Vagina (tissue), 2 donors: ENCODE results near the gene TRAF1. TPM values are rescaled to one million over a fixed set of nuclear protein-coding genes. Genes with fewer than 3 reads are reported as not detected.
"Not testable (repeated sequence)": the region's sequence is repeated elsewhere in the genome, so short reads cannot be mapped to it uniquely, and the experiment has no call there.

Experiments
- DNase-seq, 2 donors: peaks; one replicate each; pipeline ENCODE4 v3.0.0-alpha.2; 2017; ENCODE audit errors: extremely low spot score in 2 of 2
- H3K27ac ChIP-seq: fragments of 200-600 bp; sonication (generic); one replicate; pipeline ENCODE4 v1.5.1; 2019
- H3K27me3 ChIP-seq: fragments of 200-600 bp; sonication (generic); one replicate; pipeline ENCODE4 v1.5.1; 2019
- H3K36me3 ChIP-seq, 2 donors: fragments of 200-600 bp; sonication (generic); one replicate each; pipeline ENCODE4 v1.5.1; 2017 to 2019
- H3K4me1 ChIP-seq: fragments of 200-600 bp; sonication (generic); one replicate; pipeline ENCODE4 v1.5.1; 2019
- H3K4me3 ChIP-seq, 2 donors: fragments of 200-600 bp; sonication (generic); 1 replicate in 1 of 2; 2 replicates in 1 of 2; pipeline ENCODE4 v1.5.1; 2016 to 2019
- H3K9me3 ChIP-seq: fragments of 200-600 bp; sonication (generic); one replicate; pipeline ENCODE4 v1.5.1; 2019
- POLR2A ChIP-seq, 2 donors: fragments of 450-650 bp; IDR thresholded peaks; one replicate each; pipeline ENCODE4 v1.6.1; 2017; ENCODE audit warnings: antibody characterized with exemption in 2 of 2, mild to moderate bottlenecking in 2 of 2, moderate library complexity in 2 of 2
- POLR2AphosphoS5 ChIP-seq, 2 donors: sonication (generic); formaldehyde crosslinking; IDR thresholded peaks; one replicate each; pipeline ENCODE4 v1.9.0; 2017; ENCODE audit warnings: antibody characterized with exemption in 2 of 2, mild to moderate bottlenecking in 2 of 2, low read depth in 1 of 2; ENCODE audit not compliant: insufficient read depth in 1 of 2
- intact Hi-C: fragments of 100-400 bp; cut with DNase I; formaldehyde crosslinking; loops from one replicate; pipeline ENCODE4 v1.15.1; 2023
- total RNA-seq: library from RNA; depleted of rRNA; stranded (reverse); fragments of >200 nt; gene quantifications from one replicate; pipeline ENCODE4 v1.2.3, GENCODE V29; 2016
- TF ChIP-seq, protein P1 (sequence below), 3 experiments: fragments of 450-650 bp in 2 of 3; fragments of 200-600 bp in 1 of 3; sonication (generic) in 1 of 3; IDR thresholded peaks; one replicate each; pipeline ENCODE4 v1.5.1; 2017 to 2019; ENCODE audit warnings: antibody characterized with exemption in 3 of 3, mild to moderate bottlenecking in 2 of 3, moderate library complexity in 2 of 3

TRAF1 gene
- total RNA-seq, result 6.9 TPM

DNA sequence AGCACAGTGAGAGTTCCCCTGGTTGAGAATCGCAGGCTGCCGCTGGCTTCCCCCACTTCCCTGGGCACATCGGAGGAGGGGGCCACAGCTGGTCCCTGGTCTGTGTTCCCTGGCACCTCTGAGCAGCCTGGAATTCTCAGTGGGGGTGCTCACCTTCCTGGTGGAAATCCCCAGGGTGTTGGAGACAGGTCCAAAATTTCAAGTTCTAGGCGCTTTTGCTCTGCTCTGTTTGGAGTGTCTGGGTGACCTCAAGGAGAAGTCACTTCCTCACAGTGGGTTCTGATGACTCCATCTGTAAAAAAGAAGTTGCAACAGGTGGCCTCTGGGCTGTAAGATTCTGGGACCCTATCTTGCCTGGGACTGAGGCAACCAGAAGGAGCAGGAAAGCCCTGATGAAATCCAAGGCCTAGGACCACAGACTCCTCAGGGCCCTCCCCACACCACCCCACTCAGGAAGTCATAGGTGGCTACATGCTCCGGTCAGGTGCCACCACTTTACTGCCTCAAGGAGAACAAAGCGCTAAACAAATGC, at the start of gene TRAF1:
TRAF1 (minus strand) TSS at position 400 of the 532 bp plus-strand sequence. CDS start 721 bp downstream, outside the sequence.
- no peaks in the 10 kb centered on the region for H3K9me3 ChIP-seq
- intact Hi-C loops, result no loop called here
- TF ChIP-seq POLR2A (IDR thresholded peaks at IDR 0.05) (no peak), POLR2AphosphoS5 (IDR thresholded peaks at IDR 0.05; ENCODE audit: insufficient read depth in 1 of 2, low read depth in 1 of 2) (no peak)
- TF ChIP-seq, protein P1, sequence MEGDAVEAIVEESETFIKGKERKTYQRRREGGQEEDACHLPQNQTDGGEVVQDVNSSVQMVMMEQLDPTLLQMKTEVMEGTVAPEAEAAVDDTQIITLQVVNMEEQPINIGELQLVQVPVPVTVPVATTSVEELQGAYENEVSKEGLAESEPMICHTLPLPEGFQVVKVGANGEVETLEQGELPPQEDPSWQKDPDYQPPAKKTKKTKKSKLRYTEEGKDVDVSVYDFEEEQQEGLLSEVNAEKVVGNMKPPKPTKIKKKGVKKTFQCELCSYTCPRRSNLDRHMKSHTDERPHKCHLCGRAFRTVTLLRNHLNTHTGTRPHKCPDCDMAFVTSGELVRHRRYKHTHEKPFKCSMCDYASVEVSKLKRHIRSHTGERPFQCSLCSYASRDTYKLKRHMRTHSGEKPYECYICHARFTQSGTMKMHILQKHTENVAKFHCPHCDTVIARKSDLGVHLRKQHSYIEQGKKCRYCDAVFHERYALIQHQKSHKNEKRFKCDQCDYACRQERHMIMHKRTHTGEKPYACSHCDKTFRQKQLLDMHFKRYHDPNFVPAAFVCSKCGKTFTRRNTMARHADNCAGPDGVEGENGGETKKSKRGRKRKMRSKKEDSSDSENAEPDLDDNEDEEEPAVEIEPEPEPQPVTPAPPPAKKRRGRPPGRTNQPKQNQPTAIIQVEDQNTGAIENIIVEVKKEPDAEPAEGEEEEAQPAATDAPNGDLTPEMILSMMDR (IDR thresholded peaks at IDR 0.05), result no peak

GRCh38 chr9:120974921-120975320, 48.3 kb upstream of the TRAF1 start:
- DNase-seq, result no peak
- Histone ChIP-seq H3K36me3 (no peaks in the 10 kb centered on the region), H3K4me3 (no peak overlapping the region), H3K9me3 (no peaks in the 10 kb centered on the region), H3K4me1 (no peaks in the 10 kb centered on the region), H3K27ac (no peak overlapping the region), H3K27me3 (no peaks in the 10 kb centered on the region)
- intact Hi-C loops, result no loop called here
- TF ChIP-seq, protein P1 (IDR thresholded peaks at IDR 0.05), result no peak
- TF ChIP-seq POLR2A (IDR thresholded peaks at IDR 0.05) (no peak), POLR2AphosphoS5 (IDR thresholded peaks at IDR 0.05; ENCODE audit: insufficient read depth in 1 of 2, low read depth in 1 of 2) (no peak)

More for the DNA sequence above, at the start of gene TRAF1:
- DNase-seq, result no peak
- Histone ChIP-seq H3K4me1 (peaks cover 22% of the 10 kb centered on the region), H3K4me3 (no peak within 1 kb of the TSS), H3K27ac (peak within 1 kb of the TSS; percentile 82), H3K36me3 (no peaks in the 10 kb centered on the region), H3K27me3 (no peaks in the 10 kb centered on the region)

GRCh38 chr9:120974181-120974580, 47.6 kb upstream of the TRAF1 start:
- no peak overlapping the region for H3K27ac ChIP-seq
- TF ChIP-seq, protein P1 (IDR thresholded peaks at IDR 0.05), result no peak
- TF ChIP-seq POLR2A (IDR thresholded peaks at IDR 0.05), result no peak
- no peak for TF ChIP-seq POLR2AphosphoS5 (IDR thresholded peaks at IDR 0.05; ENCODE audit: insufficient read depth in 1 of 2, low read depth in 1 of 2)
- intact Hi-C loops, result no loop called here

GRCh38 chr9:120971938-120972337, 45.3 kb upstream of the TRAF1 start:
- H3K9me3 ChIP-seq, result no peaks in the 10 kb centered on the region
- TF ChIP-seq POLR2AphosphoS5 (IDR thresholded peaks at IDR 0.05; ENCODE audit: insufficient read depth in 1 of 2, low read depth in 1 of 2) (no peak), POLR2A (IDR thresholded peaks at IDR 0.05) (no peak)
- TF ChIP-seq, protein P1 (IDR thresholded peaks at IDR 0.05), result no peak
- intact Hi-C loops, result no loop called here
- DNase-seq, result no peak
- H3K4me1 ChIP-seq, result no peaks in the 10 kb centered on the region
- no peak overlapping the region for H3K4me3 ChIP-seq
- no peak overlapping the region for H3K27ac ChIP-seq
- H3K27me3 ChIP-seq, result no peaks in the 10 kb centered on the region
- no peaks in the 10 kb centered on the region for H3K36me3 ChIP-seq

More at GRCh38 chr9:120974181-120974580, 47.6 kb upstream of the TRAF1 start:
- Histone ChIP-seq H3K9me3 (no peaks in the 10 kb centered on the region), H3K4me3 (no peak overlapping the region), H3K27me3 (no peaks in the 10 kb centered on the region), H3K4me1 (no peaks in the 10 kb centered on the region), H3K36me3 (no peaks in the 10 kb centered on the region)
- DNase-seq, result no peak

DNA sequence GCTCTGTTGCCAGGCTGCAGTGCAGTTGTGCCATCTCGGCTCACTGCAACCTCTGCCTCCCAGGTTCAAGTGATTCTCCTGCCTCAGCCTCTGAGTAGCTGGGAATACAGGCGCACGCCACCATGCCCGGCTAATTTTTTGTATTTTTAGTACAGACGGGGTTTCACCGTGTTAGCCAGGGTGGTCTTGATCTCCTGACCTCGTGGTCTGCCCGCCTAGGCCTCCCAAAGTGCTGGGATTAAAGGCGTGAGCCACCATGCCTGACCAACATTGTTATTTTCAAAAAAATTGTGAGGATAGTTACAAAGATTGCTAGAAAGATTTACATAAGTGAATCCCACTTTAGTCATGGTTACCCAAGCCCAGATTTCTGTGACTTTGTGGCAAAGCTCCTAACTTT, 44.9 kb upstream of the TRAF1 start:
- H3K4me1 ChIP-seq, intact Hi-C loops, H3K27me3 ChIP-seq, H3K27ac ChIP-seq, H3K9me3 ChIP-seq, H3K36me3 ChIP-seq, H3K4me3 ChIP-seq, DNase-seq: not testable (repeated sequence)
